OCI-LY1 (cell line): ENCODE data around the gene TMEM62.

Experiments used
- EZH2 ChIP-seq: fragments of 200-600 bp; sonication (generic), shearing (Covaris generic); IDR thresholded peaks from 2 replicates; pipeline ENCODE4 v1.8.0; 2017; ENCODE audit warnings: borderline replicate concordance, mixed run types, mild to moderate bottlenecking, antibody characterized with exemption, low read length, moderate library complexity, mixed read lengths
- TF ChIP-seq, protein P1 (sequence below): fragments of 200-600 bp; sonication (generic), shearing (Covaris generic); IDR thresholded peaks from 2 replicates; pipeline ENCODE4 v1.5.1; 2017; ENCODE audit warnings: mild to moderate bottlenecking, antibody characterized with exemption, low read length, moderate library complexity, mixed read lengths

DNA sequence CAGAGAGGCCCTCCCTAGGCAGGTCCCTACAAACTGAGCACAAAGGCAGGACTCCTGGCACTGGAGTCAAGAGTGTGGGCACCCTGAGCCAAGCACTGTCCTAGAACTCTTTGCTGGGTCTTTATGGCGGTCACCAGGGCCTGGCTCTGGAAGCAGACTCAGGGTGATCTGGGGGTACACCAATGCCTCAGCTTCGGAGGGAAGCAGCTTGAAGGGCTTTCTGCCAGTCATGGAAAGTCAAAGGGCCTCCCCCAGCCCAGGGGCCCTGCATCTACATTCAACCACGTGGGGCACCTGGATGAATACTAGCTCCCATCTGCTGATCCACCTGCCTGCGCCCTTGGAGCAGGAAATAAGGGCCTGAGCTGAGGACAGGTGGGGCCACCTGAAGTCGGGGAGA is 80.1 kb downstream of the TMEM62 start:
- TF ChIP-seq, protein P1, sequence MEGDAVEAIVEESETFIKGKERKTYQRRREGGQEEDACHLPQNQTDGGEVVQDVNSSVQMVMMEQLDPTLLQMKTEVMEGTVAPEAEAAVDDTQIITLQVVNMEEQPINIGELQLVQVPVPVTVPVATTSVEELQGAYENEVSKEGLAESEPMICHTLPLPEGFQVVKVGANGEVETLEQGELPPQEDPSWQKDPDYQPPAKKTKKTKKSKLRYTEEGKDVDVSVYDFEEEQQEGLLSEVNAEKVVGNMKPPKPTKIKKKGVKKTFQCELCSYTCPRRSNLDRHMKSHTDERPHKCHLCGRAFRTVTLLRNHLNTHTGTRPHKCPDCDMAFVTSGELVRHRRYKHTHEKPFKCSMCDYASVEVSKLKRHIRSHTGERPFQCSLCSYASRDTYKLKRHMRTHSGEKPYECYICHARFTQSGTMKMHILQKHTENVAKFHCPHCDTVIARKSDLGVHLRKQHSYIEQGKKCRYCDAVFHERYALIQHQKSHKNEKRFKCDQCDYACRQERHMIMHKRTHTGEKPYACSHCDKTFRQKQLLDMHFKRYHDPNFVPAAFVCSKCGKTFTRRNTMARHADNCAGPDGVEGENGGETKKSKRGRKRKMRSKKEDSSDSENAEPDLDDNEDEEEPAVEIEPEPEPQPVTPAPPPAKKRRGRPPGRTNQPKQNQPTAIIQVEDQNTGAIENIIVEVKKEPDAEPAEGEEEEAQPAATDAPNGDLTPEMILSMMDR, result no peak
- TF ChIP-seq EZH2, result no peak
